GM23338 (cell line): ENCODE measurements around the gene CCS. TPM values are rescaled to one million over a fixed set of nuclear protein-coding genes. Genes with fewer than 3 reads are reported as not detected.

Experiments used
- ATAC-seq: fragments of 200-7000 bp; cut with Tn5 transposase; 3 replicates; pipeline ENCODE4 v1.9.1; 2020
- DNase-seq: peaks from one replicate; pipeline ENCODE4 v3.0.0-alpha.2; 2015; ENCODE audit warnings: low spot score
- H2AFZ ChIP-seq: fragments of 200-600 bp; sonication (generic); 2 replicates; pipeline ENCODE4 v1.8.0; 2016; ENCODE audit warnings: antibody characterized with exemption, mild to moderate bottlenecking, moderate library complexity
- H3F3A ChIP-seq: fragments of 200-600 bp; sonication (generic); replicated peaks from 2 replicates; pipeline ENCODE4 v1.8.0; 2017; ENCODE audit warnings: antibody characterized with exemption, mixed run types, low read depth
- H3K27ac ChIP-seq: fragments of 200-600 bp; sonication (generic); 2 replicates; pipeline ENCODE4 v1.6.1; 2016; ENCODE audit warnings: low read depth
- H3K27me3 ChIP-seq: fragments of 200-600 bp; sonication (generic); 2 replicates; pipeline ENCODE4 v1.8.0; 2016; ENCODE audit warnings: mild to moderate bottlenecking, mixed run types, moderate library complexity; ENCODE audit not compliant: insufficient read depth
- H3K36me3 ChIP-seq: fragments of 200-600 bp; sonication (generic); 2 replicates; pipeline ENCODE4 v1.8.0; 2016; ENCODE audit warnings: mild to moderate bottlenecking; ENCODE audit not compliant: insufficient read depth
- H3K4me1 ChIP-seq: fragments of 200-600 bp; sonication (generic); 2 replicates; pipeline ENCODE4 v1.8.0; 2016; ENCODE audit warnings: mild to moderate bottlenecking, moderate library complexity; ENCODE audit not compliant: insufficient read depth
- H3K4me2 ChIP-seq: fragments of 200-600 bp; sonication (generic); 2 replicates; pipeline ENCODE4 v1.7.1; 2017; ENCODE audit warnings: mixed run types
- H3K4me3 ChIP-seq: fragments of 200-600 bp; sonication (generic); 2 replicates; pipeline ENCODE4 v1.6.1; 2016; ENCODE audit warnings: mixed run types
- H3K79me2 ChIP-seq: fragments of 200-600 bp; sonication (generic); replicated peaks from 2 replicates; pipeline ENCODE4 v1.8.0; 2017; ENCODE audit warnings: mild to moderate bottlenecking; ENCODE audit not compliant: insufficient read depth
- H3K9me2 ChIP-seq: fragments of 200-600 bp; sonication (generic); 2 replicates; pipeline ENCODE4 v1.8.0; 2017; ENCODE audit not compliant: insufficient read depth
- H4K20me1 ChIP-seq: fragments of 200-600 bp; sonication (generic); replicated peaks from 2 replicates; pipeline ENCODE4 v1.8.0; 2017; ENCODE audit warnings: mild to moderate bottlenecking; ENCODE audit not compliant: insufficient read depth
- H3K27ac Mint-ChIP-seq: 2 replicates; pipeline ENCODE4 v1.8.0; 2020; ENCODE audit warnings: inconsistent platforms, mild to moderate bottlenecking, moderate library complexity, mixed read lengths
- H3K27me3 Mint-ChIP-seq: 3 replicates; pipeline ENCODE4 v1.8.0; 2022; ENCODE audit warnings: low read depth, mild to moderate bottlenecking, moderate library complexity, mixed read lengths, inconsistent platforms; ENCODE audit not compliant: insufficient read depth, poor library complexity
- H3K36me3 Mint-ChIP-seq: 3 replicates; pipeline ENCODE4 v1.8.0; 2021; ENCODE audit warnings: low read depth, mild to moderate bottlenecking, inconsistent platforms, moderate library complexity, mixed read lengths
- H3K4me1 Mint-ChIP-seq: 3 replicates; pipeline ENCODE4 v1.8.0; 2020; ENCODE audit warnings: mild to moderate bottlenecking, inconsistent platforms, mixed read lengths
- H3K4me3 Mint-ChIP-seq: 3 replicates; pipeline ENCODE4 v1.8.0; 2021; ENCODE audit warnings: moderate library complexity, mild to moderate bottlenecking, inconsistent platforms, mixed read lengths
- H3K9me3 Mint-ChIP-seq: 3 replicates; pipeline ENCODE4 v1.8.0; 2020; ENCODE audit warnings: moderate library complexity, mild to moderate bottlenecking, inconsistent platforms, mixed read lengths
- CREB1 ChIP-seq: fragments of 250-450 bp; sonication (Bioruptor Pico); IDR thresholded peaks from 2 replicates; pipeline ENCODE4 v1.5.0; 2020; ENCODE audit warnings: low read depth, mild to moderate bottlenecking, moderate library complexity
- ETS1 ChIP-seq: IDR thresholded peaks from 2 replicates; pipeline ENCODE4 v1.6.1; 2016; ENCODE audit warnings: antibody characterized with exemption
- EZH2 ChIP-seq: fragments of 200-600 bp; sonication (generic); IDR thresholded peaks from one replicate; pipeline ENCODE4 v1.8.0; 2017; ENCODE audit warnings: antibody characterized with exemption, mild to moderate bottlenecking, low read depth; ENCODE audit not compliant: unreplicated experiment
- JUNB ChIP-seq: IDR thresholded peaks from one replicate; pipeline ENCODE4 v1.6.1; 2016; ENCODE audit warnings: antibody characterized with exemption; ENCODE audit not compliant: unreplicated experiment
- NANOG ChIP-seq: IDR thresholded peaks from 2 replicates; pipeline ENCODE4 v1.6.1; 2016; ENCODE audit warnings: antibody characterized with exemption, borderline replicate concordance
- POLR2AphosphoS5 ChIP-seq: IDR thresholded peaks from 2 replicates; pipeline ENCODE4 v1.6.1; 2016; ENCODE audit warnings: antibody characterized with exemption, low read depth
- REST ChIP-seq: IDR thresholded peaks from one replicate; pipeline ENCODE4 v1.6.1; 2018; ENCODE audit warnings: antibody characterized with exemption; ENCODE audit not compliant: unreplicated experiment
- ZNF114 ChIP-seq: fragments of 250-450 bp; sonication (Bioruptor Pico); IDR thresholded peaks from 2 replicates; pipeline ENCODE4 v1.5.0; 2020; ENCODE audit warnings: mild to moderate bottlenecking, moderate library complexity
- ZNF331 ChIP-seq: fragments of 250-450 bp; sonication (Bioruptor Pico); IDR thresholded peaks from 2 replicates; pipeline ENCODE4 v1.5.0; 2020; ENCODE audit warnings: low read depth, mild to moderate bottlenecking, moderate library complexity
- polyA plus RNA-seq: library from polyadenylated mRNA; unstranded; fragments of >200 nt; fragmentation: Nextera tagmentation; extraction: Ambion mirVana; gene quantifications from 2 replicates; pipeline ENCODE4 v1.2.1, GENCODE V29; 2016
- total RNA-seq: library from RNA; depleted of rRNA; stranded (reverse); fragments of >200 nt; shearing (Covaris generic); gene quantifications from 2 replicates; pipeline ENCODE4 v1.2.3, GENCODE V29; 2014
- TF ChIP-seq, protein P1 (sequence below), 2 experiments: fragments of 200-600 bp in 1 of 2; sonication (generic) in 1 of 2; conservative IDR thresholded peaks; 2 replicates each; pipeline versions ENCODE4 v1.5.1 to v1.6.1; 2016 to 2017; ENCODE audit warnings: antibody characterized with exemption in 2 of 2, low read depth in 2 of 2, mild to moderate bottlenecking in 2 of 2, moderate library complexity in 1 of 2
- TF ChIP-seq, protein P2 (sequence below): fragments of 250-450 bp; sonication (Bioruptor Pico); IDR thresholded peaks from 2 replicates; pipeline ENCODE4 v1.5.0; 2020; ENCODE audit warnings: mild to moderate bottlenecking, moderate library complexity

CCS gene
- total and polyA plus RNA-seq, 2 experiments from 2014 or later, result 36.1 to 60.7 TPM

DNA sequence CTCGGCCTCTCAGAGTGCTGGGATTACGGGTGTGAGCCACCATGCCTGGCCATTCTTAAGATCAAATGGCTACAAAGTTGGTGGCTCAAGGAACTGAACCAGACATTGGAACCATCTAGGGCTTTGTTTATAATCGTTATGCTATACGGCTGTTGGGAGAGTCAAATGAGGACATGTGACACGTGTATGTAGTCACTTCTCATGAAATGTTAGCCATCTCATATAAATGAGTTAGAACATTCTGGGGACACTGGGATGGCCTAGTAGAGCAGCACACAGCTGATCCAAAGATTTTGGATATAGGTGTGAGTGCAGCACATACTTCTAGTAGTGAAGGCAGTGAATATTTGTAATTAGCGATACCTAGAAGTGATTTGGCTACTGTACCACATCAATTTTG is 38.9 kb downstream of the CCS start (continued):
- TF ChIP-seq, protein P1, sequence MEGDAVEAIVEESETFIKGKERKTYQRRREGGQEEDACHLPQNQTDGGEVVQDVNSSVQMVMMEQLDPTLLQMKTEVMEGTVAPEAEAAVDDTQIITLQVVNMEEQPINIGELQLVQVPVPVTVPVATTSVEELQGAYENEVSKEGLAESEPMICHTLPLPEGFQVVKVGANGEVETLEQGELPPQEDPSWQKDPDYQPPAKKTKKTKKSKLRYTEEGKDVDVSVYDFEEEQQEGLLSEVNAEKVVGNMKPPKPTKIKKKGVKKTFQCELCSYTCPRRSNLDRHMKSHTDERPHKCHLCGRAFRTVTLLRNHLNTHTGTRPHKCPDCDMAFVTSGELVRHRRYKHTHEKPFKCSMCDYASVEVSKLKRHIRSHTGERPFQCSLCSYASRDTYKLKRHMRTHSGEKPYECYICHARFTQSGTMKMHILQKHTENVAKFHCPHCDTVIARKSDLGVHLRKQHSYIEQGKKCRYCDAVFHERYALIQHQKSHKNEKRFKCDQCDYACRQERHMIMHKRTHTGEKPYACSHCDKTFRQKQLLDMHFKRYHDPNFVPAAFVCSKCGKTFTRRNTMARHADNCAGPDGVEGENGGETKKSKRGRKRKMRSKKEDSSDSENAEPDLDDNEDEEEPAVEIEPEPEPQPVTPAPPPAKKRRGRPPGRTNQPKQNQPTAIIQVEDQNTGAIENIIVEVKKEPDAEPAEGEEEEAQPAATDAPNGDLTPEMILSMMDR (conservative IDR thresholded peaks at IDR 0.05; ENCODE audit: low read depth in 2 of 2), result no peak
- no peak for TF ChIP-seq NANOG
- no peak for TF ChIP-seq CREB1 (CRISPR knock-in tag)
- no peak for TF ChIP-seq ZNF114 (CRISPR knock-in tag)
- TF ChIP-seq REST, result no peak

DNA sequence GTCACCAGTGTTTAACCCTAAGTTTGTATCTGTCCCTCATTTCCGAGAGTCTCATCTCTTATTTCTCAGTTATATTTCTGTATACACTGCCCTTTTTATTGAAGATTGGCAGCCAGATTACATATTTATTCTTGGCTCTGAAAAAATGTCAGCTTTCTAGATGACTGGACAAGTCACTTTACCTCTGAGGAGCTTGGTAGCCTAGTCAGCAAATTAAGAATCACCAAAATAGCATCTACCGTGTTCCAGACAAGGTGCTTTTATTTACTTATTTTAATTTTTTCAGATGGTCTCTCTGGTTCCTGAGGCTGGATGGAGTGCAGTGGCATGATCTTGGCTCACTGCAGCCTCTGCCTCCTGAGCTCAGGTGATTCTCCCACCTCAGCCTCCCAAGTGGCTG is 40.0 kb downstream of the CCS start:
- Histone ChIP-seq H2AFZ (no peak overlapping the region), H3K4me2 (no peak overlapping the region), H3K9me2 (no peaks in the 10 kb centered on the region), H4K20me1 (peaks cover 54% of the 10 kb centered on the region), H3K27ac (0 out of 2 replicates have a peak overlapping the region, but pooled peaks have one; percentile 39), H3K36me3 (peaks cover 32% of the 10 kb centered on the region), H3K79me2 (peaks cover 95% of the 10 kb centered on the region), H3K4me3 (no peak overlapping the region), H3F3A (peaks cover 40% of the 10 kb centered on the region), H3K27me3 (no peaks in the 10 kb centered on the region), H3K4me1 (no peaks in the 10 kb centered on the region)
- ATAC-seq (no peak), DNase-seq (no peak)
- Mint-ChIP-seq H3K9me3 (no peaks in the 10 kb centered on the region), H3K36me3 (peaks cover 61% of the 10 kb centered on the region), H3K27me3 (peaks cover 12% of the 10 kb centered on the region), H3K4me3 (no peak overlapping the region), H3K27ac (no peak overlapping the region), H3K4me1 (peaks cover 11% of the 10 kb centered on the region; the same call in 2 of the 3 replicates)
- TF ChIP-seq ETS1 (no peak), ZNF331 (no peak), JUNB (no peak), NANOG (no peak), EZH2 (no peak), POLR2AphosphoS5 (no peak)
- TF ChIP-seq, protein P2, sequence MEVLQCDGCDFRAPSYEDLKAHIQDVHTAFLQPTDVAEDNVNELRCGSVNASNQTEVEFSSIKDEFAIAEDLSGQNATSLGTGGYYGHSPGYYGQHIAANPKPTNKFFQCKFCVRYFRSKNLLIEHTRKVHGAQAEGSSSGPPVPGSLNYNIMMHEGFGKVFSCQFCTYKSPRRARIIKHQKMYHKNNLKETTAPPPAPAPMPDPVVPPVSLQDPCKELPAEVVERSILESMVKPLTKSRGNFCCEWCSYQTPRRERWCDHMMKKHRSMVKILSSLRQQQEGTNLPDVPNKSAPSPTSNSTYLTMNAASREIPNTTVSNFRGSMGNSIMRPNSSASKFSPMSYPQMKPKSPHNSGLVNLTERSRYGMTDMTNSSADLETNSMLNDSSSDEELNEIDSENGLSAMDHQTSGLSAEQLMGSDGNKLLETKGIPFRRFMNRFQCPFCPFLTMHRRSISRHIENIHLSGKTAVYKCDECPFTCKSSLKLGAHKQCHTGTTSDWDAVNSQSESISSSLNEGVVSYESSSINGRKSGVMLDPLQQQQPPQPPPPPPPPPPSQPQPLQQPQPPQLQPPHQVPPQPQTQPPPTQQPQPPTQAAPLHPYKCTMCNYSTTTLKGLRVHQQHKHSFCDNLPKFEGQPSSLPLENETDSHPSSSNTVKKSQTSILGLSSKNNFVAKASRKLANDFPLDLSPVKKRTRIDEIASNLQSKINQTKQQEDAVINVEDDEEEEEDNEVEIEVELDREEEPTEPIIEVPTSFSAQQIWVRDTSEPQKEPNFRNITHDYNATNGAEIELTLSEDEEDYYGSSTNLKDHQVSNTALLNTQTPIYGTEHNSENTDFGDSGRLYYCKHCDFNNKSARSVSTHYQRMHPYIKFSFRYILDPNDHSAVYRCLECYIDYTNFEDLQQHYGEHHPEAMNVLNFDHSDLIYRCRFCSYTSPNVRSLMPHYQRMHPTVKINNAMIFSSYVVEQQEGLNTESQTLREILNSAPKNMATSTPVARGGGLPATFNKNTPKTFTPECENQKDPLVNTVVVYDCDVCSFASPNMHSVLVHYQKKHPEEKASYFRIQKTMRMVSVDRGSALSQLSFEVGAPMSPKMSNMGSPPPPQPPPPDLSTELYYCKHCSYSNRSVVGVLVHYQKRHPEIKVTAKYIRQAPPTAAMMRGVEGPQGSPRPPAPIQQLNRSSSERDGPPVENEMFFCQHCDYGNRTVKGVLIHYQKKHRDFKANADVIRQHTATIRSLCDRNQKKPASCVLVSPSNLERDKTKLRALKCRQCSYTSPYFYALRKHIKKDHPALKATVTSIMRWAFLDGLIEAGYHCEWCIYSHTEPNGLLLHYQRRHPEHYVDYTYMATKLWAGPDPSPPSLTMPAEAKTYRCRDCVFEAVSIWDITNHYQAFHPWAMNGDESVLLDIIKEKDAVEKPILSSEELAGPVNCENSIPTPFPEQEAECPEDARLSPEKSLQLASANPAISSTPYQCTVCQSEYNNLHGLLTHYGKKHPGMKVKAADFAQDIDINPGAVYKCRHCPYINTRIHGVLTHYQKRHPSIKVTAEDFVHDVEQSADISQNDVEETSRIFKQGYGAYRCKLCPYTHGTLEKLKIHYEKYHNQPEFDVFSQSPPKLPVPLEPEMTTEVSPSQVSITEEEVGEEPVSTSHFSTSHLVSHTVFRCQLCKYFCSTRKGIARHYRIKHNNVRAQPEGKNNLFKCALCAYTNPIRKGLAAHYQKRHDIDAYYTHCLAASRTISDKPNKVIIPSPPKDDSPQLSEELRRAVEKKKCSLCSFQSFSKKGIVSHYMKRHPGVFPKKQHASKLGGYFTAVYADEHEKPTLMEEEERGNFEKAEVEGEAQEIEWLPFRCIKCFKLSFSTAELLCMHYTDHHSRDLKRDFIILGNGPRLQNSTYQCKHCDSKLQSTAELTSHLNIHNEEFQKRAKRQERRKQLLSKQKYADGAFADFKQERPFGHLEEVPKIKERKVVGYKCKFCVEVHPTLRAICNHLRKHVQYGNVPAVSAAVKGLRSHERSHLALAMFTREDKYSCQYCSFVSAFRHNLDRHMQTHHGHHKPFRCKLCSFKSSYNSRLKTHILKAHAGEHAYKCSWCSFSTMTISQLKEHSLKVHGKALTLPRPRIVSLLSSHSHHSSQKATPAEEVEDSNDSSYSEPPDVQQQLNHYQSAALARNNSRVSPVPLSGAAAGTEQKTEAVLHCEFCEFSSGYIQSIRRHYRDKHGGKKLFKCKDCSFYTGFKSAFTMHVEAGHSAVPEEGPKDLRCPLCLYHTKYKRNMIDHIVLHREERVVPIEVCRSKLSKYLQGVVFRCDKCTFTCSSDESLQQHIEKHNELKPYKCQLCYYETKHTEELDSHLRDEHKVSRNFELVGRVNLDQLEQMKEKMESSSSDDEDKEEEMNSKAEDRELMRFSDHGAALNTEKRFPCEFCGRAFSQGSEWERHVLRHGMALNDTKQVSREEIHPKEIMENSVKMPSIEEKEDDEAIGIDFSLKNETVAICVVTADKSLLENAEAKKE (CRISPR knock-in tag), result no peak
